HCT116 (cell line): ENCODE results near the gene REN. TPM values are rescaled to one million over a fixed set of nuclear protein-coding genes. Genes with fewer than 3 reads are reported as not detected.

ENCODE experiments used
- ATAC-seq: fragments of 200-7000 bp; cut with Tn5 transposase; 2 replicates; pipeline ENCODE4 v1.9.1; 2020; ENCODE audit warnings: mild to moderate bottlenecking, moderate library complexity
- BruUV-seq: library from RNA; stranded (reverse); fragments of 400-500 nt; replicated peaks from 2 replicates; lab custom pipeline; 2021; lab: Mats Ljungman, UMichigan
- CTCF ChIA-PET: fragments of 300-600 bp; sonication (Branson Sonifier 250); formaldehyde crosslinking; loops from one replicate; lab custom pipeline; 2021; ENCODE audit warnings: antibody characterized with exemption; lab: Charles Lee
- POLR2A ChIA-PET: fragments of 300-600, 350-600 bp; sonication (Branson Sonifier 250); formaldehyde crosslinking; loops from one replicate; lab custom pipeline; 2021; ENCODE audit warnings: antibody characterized with exemption; lab: Charles Lee
- RAD21 ChIA-PET, 2 experiments: fragments of 300-600 bp; sonication (Branson Sonifier 250); formaldehyde crosslinking; loops; one replicate each; lab custom pipeline; 2023; ENCODE audit warnings: low total read pairs in 2 of 2; ENCODE audit not compliant: uncharacterized antibody in 2 of 2, unreplicated experiment in 2 of 2, low non-redundant PET in 1 of 2; lab: Charles Lee
- DNase-seq: peaks from one replicate; pipeline ENCODE4 v3.0.0-alpha.2; 2010; ENCODE audit warnings: low read depth, low spot score
- H2AFZ ChIP-seq: fragments of 200-600 bp; shearing (Covaris generic), sonication (generic); 2 replicates; pipeline ENCODE4 v1.6.1; 2017; ENCODE audit warnings: low read depth, mixed run types, mixed read lengths, antibody characterized with exemption, low read length; ENCODE audit not compliant: poor library complexity, severe bottlenecking
- H3K27ac ChIP-seq: 2 replicates; pipeline ENCODE4 v1.5.1; 2012; ENCODE audit warnings: low read depth, low read length
- H3K27me3 ChIP-seq: fragments of 200-600 bp; sonication (generic); 2 replicates; pipeline ENCODE4 v1.6.1; 2016; ENCODE audit warnings: mixed run types, low read length, mixed read lengths; ENCODE audit not compliant: insufficient read depth
- H3K36me3 ChIP-seq, 2 experiments: fragments of 200-500 bp in 1 of 2; fragments of 200-600 bp in 1 of 2; sonication (Bioruptor generic) in 1 of 2; sonication (generic) in 1 of 2; 2 replicates each; pipeline versions ENCODE4 v1.5.1 to v1.6.1; 2014 to 2016; ENCODE audit warnings: low read length in 2 of 2, inconsistent platforms in 1 of 2, mixed read lengths in 1 of 2, mixed run types in 1 of 2; ENCODE audit not compliant: insufficient read depth in 2 of 2, control insufficient read depth in 1 of 2
- H3K4me1 ChIP-seq, 2 experiments: fragments of 200-600 bp in 1 of 2; sonication (generic) in 1 of 2; 2 replicates each; pipeline versions ENCODE4 v1.5.1 to v1.6.1; 2012 to 2017; ENCODE audit warnings: low read length in 2 of 2, inconsistent platforms in 1 of 2, mild to moderate bottlenecking in 1 of 2, mixed read lengths in 1 of 2, mixed run types in 1 of 2, moderate library complexity in 1 of 2; ENCODE audit not compliant: insufficient read depth in 2 of 2, control insufficient read depth in 1 of 2
- H3K4me2 ChIP-seq: fragments of 200-600 bp; sonication (generic); 2 replicates; pipeline ENCODE4 v1.6.1; 2017; ENCODE audit warnings: mixed run types, low read length, mixed read lengths
- H3K4me3 ChIP-seq, 2 experiments: fragments of 200-600 bp in 1 of 2; sonication (generic) in 1 of 2; replicated peaks in 1 of 2; 2 replicates each; pipeline ENCODE4 v1.5.1; 2011 to 2016; ENCODE audit warnings: low read length in 2 of 2, control low read depth in 1 of 2, low read depth in 1 of 2, mild to moderate bottlenecking in 1 of 2, mixed read lengths in 1 of 2, mixed run types in 1 of 2
- H3K79me2 ChIP-seq: fragments of 200-600 bp; sonication (generic); 2 replicates; pipeline ENCODE4 v1.6.1; 2017; ENCODE audit warnings: mild to moderate bottlenecking, mixed run types, low read length, moderate library complexity, mixed read lengths; ENCODE audit not compliant: insufficient read depth
- H3K9ac ChIP-seq: fragments of 200-600 bp; sonication (generic); 2 replicates; pipeline ENCODE4 v1.6.1; 2016; ENCODE audit warnings: low read length, mixed read lengths
- H3K9me2 ChIP-seq: fragments of 200-600 bp; sonication (generic), shearing (Covaris generic); 2 replicates; pipeline ENCODE4 v1.6.1; 2017; ENCODE audit warnings: mixed run types, mild to moderate bottlenecking, moderate library complexity; ENCODE audit not compliant: insufficient read depth
- H3K9me3 ChIP-seq, 2 experiments: fragments of 200-500 bp in 1 of 2; fragments of 200-600 bp in 1 of 2; sonication (Bioruptor generic) in 1 of 2; sonication (generic) in 1 of 2; 2 replicates each; pipeline ENCODE4 v1.6.1; 2014 to 2017; ENCODE audit warnings: low read length in 2 of 2, mixed read lengths in 2 of 2, inconsistent platforms in 1 of 2, low read depth in 1 of 2, mild to moderate bottlenecking in 1 of 2, mixed run types in 1 of 2, moderate library complexity in 1 of 2; ENCODE audit not compliant: control insufficient read depth in 1 of 2, insufficient read depth in 1 of 2
- H4K20me1 ChIP-seq: fragments of 200-600 bp; sonication (generic), shearing (Covaris generic); 2 replicates; pipeline ENCODE4 v1.6.1; 2017; ENCODE audit warnings: mixed run types, mild to moderate bottlenecking, moderate library complexity; ENCODE audit not compliant: insufficient read depth
- CBX3 ChIP-seq: IDR thresholded peaks from 2 replicates; pipeline ENCODE4 v1.6.1; 2012; ENCODE audit warnings: low read depth
- CTCF ChIP-seq, 3 experiments: fragments of 200-600 bp in 1 of 3; sonication (generic) in 1 of 3; IDR thresholded peaks in 2 of 3; conservative IDR thresholded peaks in 1 of 3; 2 replicates each; pipeline ENCODE4 v1.5.1; 2012 to 2017; ENCODE audit warnings: low read depth in 2 of 3, low read length in 2 of 3, antibody characterized with exemption in 1 of 3, borderline replicate concordance in 1 of 3, control low read depth in 1 of 3, mild to moderate bottlenecking in 1 of 3, mixed read lengths in 1 of 3, mixed run types in 1 of 3, moderate library complexity in 1 of 3; ENCODE audit not compliant: insufficient read depth in 1 of 3
- EGR1 ChIP-seq: IDR thresholded peaks from 2 replicates; pipeline ENCODE4 v1.6.1; 2012; ENCODE audit warnings: low read depth
- EZH2phosphoT487 ChIP-seq: fragments of 200-600 bp; IDR thresholded peaks from 2 replicates; pipeline ENCODE4 v1.6.1; 2018; ENCODE audit warnings: antibody characterized with exemption, borderline replicate concordance
- JUND ChIP-seq: IDR thresholded peaks from 2 replicates; pipeline ENCODE4 v1.6.1; 2012
- POLR2A ChIP-seq: IDR thresholded peaks from 2 replicates; pipeline ENCODE4 v1.7.0; 2011; ENCODE audit warnings: borderline replicate concordance; ENCODE audit not compliant: insufficient read depth, insufficient read length; ENCODE audit errors: extremely low read depth
- ZBTB33 ChIP-seq: IDR thresholded peaks from 2 replicates; pipeline ENCODE4 v1.6.1; 2011; ENCODE audit warnings: mild to moderate bottlenecking, low read length, moderate library complexity; ENCODE audit not compliant: insufficient replicate concordance; ENCODE audit errors: extremely low read depth
- ZNF274 ChIP-seq: fragments of 200-500 bp; sonication (Bioruptor generic); IDR thresholded peaks from 2 replicates; pipeline ENCODE4 v1.6.1; 2014; ENCODE audit warnings: mild to moderate bottlenecking, low read depth, low read length, inconsistent platforms
- intact Hi-C: fragments of 100-400 bp; cut with micrococcal nuclease; formaldehyde crosslinking; loops from 2 replicates; pipeline ENCODE4 v1.10.0; 2022
- total RNA-seq: library from RNA; stranded (reverse); gene quantifications from one replicate; pipeline ENCODE4 v1.2.1, GENCODE V29; 2021; ENCODE audit not compliant: unreplicated experiment

REN gene
- total RNA-seq, 1 experiment from 2014 or later, result 0.47 TPM

- no peaks in the 10 kb centered on the region for H3K9me2 ChIP-seq
- TF ChIP-seq ZBTB33 (no peak), ZNF274 (no peak), CTCF (IDR thresholded peaks at IDR 0.05 in 2 of 3, conservative IDR thresholded peaks at IDR 0.05 in 1 of 3; ENCODE audit: borderline replicate concordance in 1 of 3, insufficient read depth in 1 of 3, low read depth in 2 of 3, low read length in 2 of 3) (no peak), EGR1 (no peak), CBX3 (no peak), EZH2phosphoT487 (no peak), JUND (no peak), POLR2A (no peak)
- H2AFZ ChIP-seq, result no peak overlapping the region
- no peak overlapping the region for H3K9ac ChIP-seq
- H4K20me1 ChIP-seq, result no peaks in the 10 kb centered on the region
- ChIA-PET RAD21 (no interaction called here), CTCF (no interaction called here), POLR2A (no interaction called here)
- no peak overlapping the region for H3K4me3 ChIP-seq
- H3K4me2 ChIP-seq, result no peak overlapping the region
- DNase-seq (no peak), ATAC-seq (no peak)
- H3K9me3 ChIP-seq, result no peaks in the 10 kb centered on the region
- H3K79me2 ChIP-seq, result peaks cover 5% of the 10 kb centered on the region; the same call in 1 of the 2 replicates
- intact Hi-C loops, result no loop called here
- peaks cover 14 to 24% of the 10 kb centered on the region in 2 experiments; a peak in 3 of 4 replicates for H3K4me1 ChIP-seq
- BruUV-seq, result no TSS peak
- no peaks in the 10 kb centered on the region; a peak in 1 of 4 replicates for H3K36me3 ChIP-seq
- no peak overlapping the region for H3K27ac ChIP-seq
- no peaks in the 10 kb centered on the region for H3K27me3 ChIP-seq
Measured at GRCh38 chr1:204115116-204115515, 51.0 kb downstream of the REN start.
